Mammary epithelial cell (primary cell): ENCODE data around the gene DAZAP1.
A peak's percentile ranks its signal among the peaks of the same experiment; 100 is the strongest.

ENCODE experiments used
- EZH2 ChIP-seq: IDR thresholded peaks from 2 replicates; pipeline ENCODE4 v1.6.1; 2012; ENCODE audit warnings: low read length, inconsistent platforms, borderline replicate concordance
- TF ChIP-seq, protein P1 (sequence below), 2 donors: IDR thresholded peaks in 1 of 2; conservative IDR thresholded peaks in 1 of 2; 2 replicates each; pipeline ENCODE4 v1.5.1; 2011 to 2012; ENCODE audit warnings: inconsistent platforms in 2 of 2, low read length in 2 of 2, mild to moderate bottlenecking in 2 of 2, control low read depth in 1 of 2, low read depth in 1 of 2; ENCODE audit not compliant: insufficient read depth in 1 of 2; ENCODE audit errors: extremely low read depth in 1 of 2

- TF ChIP-seq, protein P1, sequence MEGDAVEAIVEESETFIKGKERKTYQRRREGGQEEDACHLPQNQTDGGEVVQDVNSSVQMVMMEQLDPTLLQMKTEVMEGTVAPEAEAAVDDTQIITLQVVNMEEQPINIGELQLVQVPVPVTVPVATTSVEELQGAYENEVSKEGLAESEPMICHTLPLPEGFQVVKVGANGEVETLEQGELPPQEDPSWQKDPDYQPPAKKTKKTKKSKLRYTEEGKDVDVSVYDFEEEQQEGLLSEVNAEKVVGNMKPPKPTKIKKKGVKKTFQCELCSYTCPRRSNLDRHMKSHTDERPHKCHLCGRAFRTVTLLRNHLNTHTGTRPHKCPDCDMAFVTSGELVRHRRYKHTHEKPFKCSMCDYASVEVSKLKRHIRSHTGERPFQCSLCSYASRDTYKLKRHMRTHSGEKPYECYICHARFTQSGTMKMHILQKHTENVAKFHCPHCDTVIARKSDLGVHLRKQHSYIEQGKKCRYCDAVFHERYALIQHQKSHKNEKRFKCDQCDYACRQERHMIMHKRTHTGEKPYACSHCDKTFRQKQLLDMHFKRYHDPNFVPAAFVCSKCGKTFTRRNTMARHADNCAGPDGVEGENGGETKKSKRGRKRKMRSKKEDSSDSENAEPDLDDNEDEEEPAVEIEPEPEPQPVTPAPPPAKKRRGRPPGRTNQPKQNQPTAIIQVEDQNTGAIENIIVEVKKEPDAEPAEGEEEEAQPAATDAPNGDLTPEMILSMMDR (conservative IDR thresholded peaks at IDR 0.05 in 1 of 2, IDR thresholded peaks at IDR 0.05 in 1 of 2; ENCODE audit: extremely low read depth in 1 of 2, insufficient read depth in 1 of 2, low read depth in 1 of 2, low read length in 2 of 2), result peak; percentile 87 to 95
- no peak for TF ChIP-seq EZH2
Observed at GRCh38 chr19:1438035-1438932, 30.9 kb downstream of the DAZAP1 start, which contains the start of gene RPS15.
